HEK293 (cell line): ENCODE measurements around the gene PLEKHA8.
A peak's percentile ranks its signal among the peaks of the same experiment; 100 is the strongest.

ENCODE experiments used
- CTCF ChIA-PET: fragments of 350-600 bp; formaldehyde crosslinking; extraction: SDS; loops from one replicate; lab custom pipeline; 2021; ENCODE audit warnings: antibody characterized with exemption; lab: Yijun Ruan, JAX
- POLR2A ChIA-PET: fragments of 300-600 bp; formaldehyde crosslinking; extraction: SDS; loops from one replicate; lab custom pipeline; 2020; ENCODE audit warnings: antibody characterized with exemption, inconsistent platforms; lab: Yijun Ruan, JAX
- H3K27ac ChIP-seq: fragments of 200-500 bp; sonication (Bioruptor generic); 2 replicates; pipeline ENCODE4 v1.5.1; 2014; ENCODE audit warnings: low read depth, low read length, control low read depth, inconsistent platforms; ENCODE audit errors: extremely low read depth
- H3K36me3 ChIP-seq, 2 experiments: fragments of 200-500 bp in 1 of 2; sonication (Bioruptor generic) in 1 of 2; 1 replicate in 1 of 2; 2 replicates in 1 of 2; pipeline ENCODE4 v1.5.1; 2014 to 2017; ENCODE audit warnings: inconsistent platforms in 2 of 2, low read length in 2 of 2; ENCODE audit not compliant: control insufficient read depth in 2 of 2, insufficient read depth in 1 of 2
- H3K4me1 ChIP-seq: fragments of 200-500 bp; sonication (Bioruptor generic); 2 replicates; pipeline ENCODE4 v1.5.1; 2014; ENCODE audit warnings: mild to moderate bottlenecking, low read length, inconsistent platforms; ENCODE audit not compliant: control insufficient read depth, insufficient read depth
- H3K4me3 ChIP-seq: 2 replicates; pipeline ENCODE4 v1.5.1; 2011; ENCODE audit warnings: low read depth, mild to moderate bottlenecking, control low read depth, low read length, moderate library complexity
- H3K9me3 ChIP-seq: fragments of 200-500 bp; sonication (Bioruptor generic); 2 replicates; pipeline ENCODE4 v1.5.1; 2014; ENCODE audit warnings: low read depth, low read length, inconsistent platforms; ENCODE audit not compliant: control insufficient read depth, insufficient read depth
- EGR2 ChIP-seq: fragments of 450-650 bp; formaldehyde crosslinking; IDR thresholded peaks from 2 replicates; pipeline ENCODE4 v1.5.1; 2016; ENCODE audit warnings: low read depth, missing biosample characterization, missing genetic modification characterization
- HOXD13 ChIP-seq: sonication (generic); formaldehyde crosslinking; IDR thresholded peaks from 2 replicates; pipeline ENCODE4 v1.8.0; 2022; ENCODE audit warnings: missing genetic modification reagents, borderline replicate concordance
- KLF16 ChIP-seq: fragments of 450-650 bp; formaldehyde crosslinking; IDR thresholded peaks from 2 replicates; pipeline ENCODE4 v1.5.1; 2017; ENCODE audit warnings: missing biosample characterization, missing genetic modification characterization
- MEIS1 ChIP-seq: sonication (generic); formaldehyde crosslinking; IDR thresholded peaks from 2 replicates; pipeline ENCODE4 v1.8.1; 2022; ENCODE audit warnings: missing genetic modification reagents, mild to moderate bottlenecking, borderline replicate concordance
- OSR2 ChIP-seq: fragments of 450-650 bp; formaldehyde crosslinking; IDR thresholded peaks from 2 replicates; pipeline ENCODE4 v1.5.1; 2016; ENCODE audit warnings: missing biosample characterization, missing genetic modification characterization
- YY2 ChIP-seq: fragments of 450-650 bp; formaldehyde crosslinking; IDR thresholded peaks from 2 replicates; pipeline ENCODE4 v1.5.1; 2016; ENCODE audit warnings: missing biosample characterization, missing genetic modification characterization
- ZBTB17 ChIP-seq: fragments of 450-650 bp; formaldehyde crosslinking; IDR thresholded peaks from 2 replicates; pipeline ENCODE4 v1.5.1; 2016; ENCODE audit warnings: missing biosample characterization, missing genetic modification characterization
- ZFHX2 ChIP-seq: fragments of 450-650 bp; formaldehyde crosslinking; conservative IDR thresholded peaks from 2 replicates; pipeline ENCODE4 v1.5.1; 2016; ENCODE audit warnings: missing biosample characterization, missing genetic modification characterization
- ZNF133 ChIP-seq: fragments of 450-650 bp; formaldehyde crosslinking; IDR thresholded peaks from 2 replicates; pipeline ENCODE4 v1.5.1; 2016; ENCODE audit warnings: missing biosample characterization, missing genetic modification characterization
- ZNF223 ChIP-seq: fragments of 450-650 bp; formaldehyde crosslinking; IDR thresholded peaks from 2 replicates; pipeline ENCODE4 v1.5.1; 2016; ENCODE audit warnings: missing biosample characterization, missing genetic modification characterization
- ZNF274 ChIP-seq, 2 experiments: fragments of 200-500 bp in 1 of 2; fragments of 450-650 bp in 1 of 2; sonication (Bioruptor generic) in 1 of 2; formaldehyde crosslinking in 1 of 2; IDR thresholded peaks; 2 replicates each; pipeline versions ENCODE4 v1.5.1 to v1.6.1; 2014 to 2016; ENCODE audit warnings: borderline replicate concordance in 1 of 2, inconsistent platforms in 1 of 2, low read length in 1 of 2, missing biosample characterization in 1 of 2, missing genetic modification characterization in 1 of 2
- ZNF311 ChIP-seq: fragments of 450-650 bp; formaldehyde crosslinking; IDR thresholded peaks from 2 replicates; pipeline ENCODE4 v1.5.1; 2017; ENCODE audit warnings: missing biosample characterization, missing genetic modification characterization, borderline replicate concordance
- ZNF354C ChIP-seq: fragments of 450-650 bp; formaldehyde crosslinking; IDR thresholded peaks from 2 replicates; pipeline ENCODE4 v1.5.1; 2016; ENCODE audit warnings: missing biosample characterization, missing genetic modification characterization, low read depth, borderline replicate concordance
- ZNF391 ChIP-seq: fragments of 450-650 bp; formaldehyde crosslinking; IDR thresholded peaks from 2 replicates; pipeline ENCODE4 v1.5.1; 2016; ENCODE audit warnings: low read depth, missing biosample characterization, missing genetic modification characterization, borderline replicate concordance
- ZNF555 ChIP-seq: fragments of 450-650 bp; formaldehyde crosslinking; conservative IDR thresholded peaks from 2 replicates; pipeline ENCODE4 v1.5.1; 2017; ENCODE audit warnings: missing biosample characterization, mild to moderate bottlenecking, missing genetic modification characterization, inconsistent platforms
- ZNF623 ChIP-seq: fragments of 450-650 bp; formaldehyde crosslinking; IDR thresholded peaks from 2 replicates; pipeline ENCODE4 v1.5.1; 2016; ENCODE audit warnings: missing biosample characterization, missing genetic modification characterization
- ZNF654 ChIP-seq: fragments of 450-650 bp; formaldehyde crosslinking; IDR thresholded peaks from 2 replicates; pipeline ENCODE4 v1.5.1; 2016; ENCODE audit warnings: low read depth, missing biosample characterization, missing genetic modification characterization
- ZNF701 ChIP-seq: fragments of 450-650 bp; formaldehyde crosslinking; IDR thresholded peaks from 2 replicates; pipeline ENCODE4 v1.5.1; 2016; ENCODE audit warnings: missing biosample characterization, missing genetic modification characterization
- ZNF830 ChIP-seq: fragments of 450-650 bp; IDR thresholded peaks from 2 replicates; pipeline ENCODE4 v1.5.0; 2018; ENCODE audit warnings: missing biosample characterization, missing genetic modification characterization, low read depth, mild to moderate bottlenecking, moderate library complexity
- ZSCAN30 ChIP-seq: fragments of 450-650 bp; IDR thresholded peaks from 2 replicates; pipeline ENCODE4 v1.5.1; 2018; ENCODE audit warnings: missing biosample characterization, mild to moderate bottlenecking, missing genetic modification characterization, moderate library complexity
- TF ChIP-seq, protein P1 (sequence below): fragments of 450-650 bp; formaldehyde crosslinking; IDR thresholded peaks from 2 replicates; pipeline ENCODE4 v1.5.1; 2016; ENCODE audit warnings: missing biosample characterization, missing genetic modification characterization
- TF ChIP-seq, protein P2 (sequence below): fragments of 450-650 bp; formaldehyde crosslinking; IDR thresholded peaks from 2 replicates; pipeline ENCODE4 v1.5.1; 2017; ENCODE audit warnings: missing biosample characterization, missing genetic modification characterization
- TF ChIP-seq, protein P3 (sequence below): fragments of 450-650 bp; formaldehyde crosslinking; conservative IDR thresholded peaks from 2 replicates; pipeline ENCODE4 v1.5.1; 2016; ENCODE audit warnings: low read depth, missing biosample characterization, missing genetic modification characterization
- TF ChIP-seq, protein P4 (sequence below): fragments of 450-650 bp; formaldehyde crosslinking; IDR thresholded peaks from 2 replicates; pipeline ENCODE4 v1.5.1; 2016; ENCODE audit warnings: missing biosample characterization, missing genetic modification characterization, low read depth

Gene PLEKHA8

DNA sequence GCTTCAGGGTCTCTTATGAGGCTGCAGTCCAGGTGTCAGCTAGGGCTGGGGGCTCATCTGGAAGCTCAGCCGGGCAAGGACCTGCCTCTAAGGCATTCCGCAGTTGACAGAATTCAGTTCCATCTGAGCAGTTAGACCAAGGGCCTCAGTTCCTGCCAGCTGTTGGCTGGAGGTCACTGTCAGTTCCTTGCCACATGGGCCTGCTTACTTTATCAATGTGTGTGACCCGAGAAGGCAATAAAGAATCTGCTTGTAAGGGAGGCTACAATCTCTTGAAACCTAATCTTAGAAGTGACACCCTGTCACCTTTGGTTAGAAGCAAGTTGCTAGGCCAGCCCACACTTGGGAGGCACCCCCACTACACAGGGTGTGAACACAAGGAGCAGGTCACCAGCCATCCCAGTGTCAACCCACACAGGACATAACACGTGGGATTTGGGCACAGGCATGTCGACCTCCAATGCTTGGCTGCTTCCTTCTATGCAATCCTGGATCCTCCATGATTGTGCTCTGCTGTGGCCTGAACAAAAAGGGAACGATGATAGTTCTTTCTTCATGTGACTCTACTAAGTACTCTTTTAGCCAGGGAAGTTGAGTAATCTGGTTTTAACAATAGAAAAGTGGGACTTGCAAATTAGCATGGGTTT, 148.4 kb downstream of the PLEKHA8 start:
- ChIA-PET CTCF (no interaction called here), POLR2A (no interaction called here)
- Histone ChIP-seq H3K4me3 (no peak overlapping the region), H3K27ac (no peak overlapping the region), H3K4me1 (peaks cover 10% of the 10 kb centered on the region), H3K36me3 (no peaks in the 10 kb centered on the region), H3K9me3 (no peaks in the 10 kb centered on the region)
- TF ChIP-seq ZNF701 (tag by site-specific recombination) (no peak), ZNF354C (tag by site-specific recombination) (no peak), YY2 (tag by site-specific recombination) (no peak), MEIS1 (CRISPR knock-in tag) (no peak), ZNF274 (IDR thresholded peaks at IDR 0.05; ENCODE audit: low read length) (no peak), ZNF274 (tag by site-specific recombination; IDR thresholded peaks at IDR 0.05; ENCODE audit: borderline replicate concordance) (no peak), ZFHX2 (tag by site-specific recombination) (0 out of 2 replicates have a peak, but pooled peaks have one; percentile 8), KLF16 (tag by site-specific recombination) (no peak), EGR2 (tag by site-specific recombination) (peak; percentile 26; the same call in 1 of the 2 replicates), ZSCAN30 (tag by site-specific recombination) (no peak), ZNF654 (tag by site-specific recombination) (no peak), ZNF133 (tag by site-specific recombination) (no peak), ZNF223 (no peak), HOXD13 (CRISPR knock-in tag) (no peak), ZNF623 (tag by site-specific recombination) (no peak), OSR2 (tag by site-specific recombination) (no peak)
- TF ChIP-seq, protein P1, sequence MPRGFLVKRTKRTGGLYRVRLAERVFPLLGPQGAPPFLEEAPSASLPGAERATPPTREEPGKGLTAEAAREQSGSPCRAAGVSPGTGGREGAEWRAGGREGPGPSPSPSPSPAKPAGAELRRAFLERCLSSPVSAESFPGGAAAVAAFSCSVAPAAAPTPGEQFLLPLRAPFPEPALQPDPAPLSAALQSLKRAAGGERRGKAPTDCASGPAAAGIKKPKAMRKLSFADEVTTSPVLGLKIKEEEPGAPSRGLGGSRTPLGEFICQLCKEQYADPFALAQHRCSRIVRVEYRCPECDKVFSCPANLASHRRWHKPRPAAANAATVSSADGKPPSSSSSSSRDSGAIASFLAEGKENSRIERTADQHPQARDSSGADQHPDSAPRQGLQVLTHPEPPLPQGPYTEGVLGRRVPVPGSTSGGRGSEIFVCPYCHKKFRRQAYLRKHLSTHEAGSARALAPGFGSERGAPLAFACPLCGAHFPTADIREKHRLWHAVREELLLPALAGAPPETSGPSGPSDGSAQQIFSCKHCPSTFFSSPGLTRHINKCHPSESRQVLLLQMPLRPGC: no peak
- TF ChIP-seq, protein P2, sequence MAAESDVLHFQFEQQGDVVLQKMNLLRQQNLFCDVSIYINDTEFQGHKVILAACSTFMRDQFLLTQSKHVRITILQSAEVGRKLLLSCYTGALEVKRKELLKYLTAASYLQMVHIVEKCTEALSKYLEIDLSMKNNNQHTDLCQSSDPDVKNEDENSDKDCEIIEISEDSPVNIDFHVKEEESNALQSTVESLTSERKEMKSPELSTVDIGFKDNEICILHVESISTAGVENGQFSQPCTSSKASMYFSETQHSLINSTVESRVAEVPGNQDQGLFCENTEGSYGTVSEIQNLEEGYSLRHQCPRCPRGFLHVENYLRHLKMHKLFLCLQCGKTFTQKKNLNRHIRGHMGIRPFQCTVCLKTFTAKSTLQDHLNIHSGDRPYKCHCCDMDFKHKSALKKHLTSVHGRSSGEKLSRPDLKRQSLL (tag by site-specific recombination): no peak

DNA sequence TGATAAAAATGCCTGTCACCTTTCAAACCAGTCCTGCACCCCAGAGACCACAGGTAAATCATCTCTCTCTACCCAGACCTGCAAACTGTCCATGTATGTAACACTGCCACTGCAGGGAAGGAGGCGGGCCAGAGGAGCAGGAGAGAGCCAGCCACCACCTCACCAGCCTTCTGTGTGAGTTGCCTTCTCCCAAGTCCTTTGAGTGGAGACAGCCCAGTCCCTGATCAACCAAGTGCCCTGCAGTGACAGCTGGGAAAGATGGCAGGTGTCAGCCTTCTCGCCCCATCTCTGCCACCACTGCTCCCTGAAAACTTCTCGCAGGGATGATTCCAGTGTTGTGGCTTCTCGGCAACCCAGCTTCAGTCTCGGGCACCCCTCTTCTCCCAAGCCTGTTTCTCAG, 149.0 kb downstream of the PLEKHA8 start:
- no peak overlapping the region for H3K4me3 ChIP-seq
- peaks cover 9% of the 10 kb centered on the region for H3K4me1 ChIP-seq
- CTCF ChIA-PET: no interaction called here
- H3K36me3 ChIP-seq: no peaks in the 10 kb centered on the region
- POLR2A ChIA-PET: no interaction called here
- no peak overlapping the region for H3K27ac ChIP-seq
- no peaks in the 10 kb centered on the region for H3K9me3 ChIP-seq
- TF ChIP-seq ZNF311 (tag by site-specific recombination): no peak
- TF ChIP-seq, protein P3, sequence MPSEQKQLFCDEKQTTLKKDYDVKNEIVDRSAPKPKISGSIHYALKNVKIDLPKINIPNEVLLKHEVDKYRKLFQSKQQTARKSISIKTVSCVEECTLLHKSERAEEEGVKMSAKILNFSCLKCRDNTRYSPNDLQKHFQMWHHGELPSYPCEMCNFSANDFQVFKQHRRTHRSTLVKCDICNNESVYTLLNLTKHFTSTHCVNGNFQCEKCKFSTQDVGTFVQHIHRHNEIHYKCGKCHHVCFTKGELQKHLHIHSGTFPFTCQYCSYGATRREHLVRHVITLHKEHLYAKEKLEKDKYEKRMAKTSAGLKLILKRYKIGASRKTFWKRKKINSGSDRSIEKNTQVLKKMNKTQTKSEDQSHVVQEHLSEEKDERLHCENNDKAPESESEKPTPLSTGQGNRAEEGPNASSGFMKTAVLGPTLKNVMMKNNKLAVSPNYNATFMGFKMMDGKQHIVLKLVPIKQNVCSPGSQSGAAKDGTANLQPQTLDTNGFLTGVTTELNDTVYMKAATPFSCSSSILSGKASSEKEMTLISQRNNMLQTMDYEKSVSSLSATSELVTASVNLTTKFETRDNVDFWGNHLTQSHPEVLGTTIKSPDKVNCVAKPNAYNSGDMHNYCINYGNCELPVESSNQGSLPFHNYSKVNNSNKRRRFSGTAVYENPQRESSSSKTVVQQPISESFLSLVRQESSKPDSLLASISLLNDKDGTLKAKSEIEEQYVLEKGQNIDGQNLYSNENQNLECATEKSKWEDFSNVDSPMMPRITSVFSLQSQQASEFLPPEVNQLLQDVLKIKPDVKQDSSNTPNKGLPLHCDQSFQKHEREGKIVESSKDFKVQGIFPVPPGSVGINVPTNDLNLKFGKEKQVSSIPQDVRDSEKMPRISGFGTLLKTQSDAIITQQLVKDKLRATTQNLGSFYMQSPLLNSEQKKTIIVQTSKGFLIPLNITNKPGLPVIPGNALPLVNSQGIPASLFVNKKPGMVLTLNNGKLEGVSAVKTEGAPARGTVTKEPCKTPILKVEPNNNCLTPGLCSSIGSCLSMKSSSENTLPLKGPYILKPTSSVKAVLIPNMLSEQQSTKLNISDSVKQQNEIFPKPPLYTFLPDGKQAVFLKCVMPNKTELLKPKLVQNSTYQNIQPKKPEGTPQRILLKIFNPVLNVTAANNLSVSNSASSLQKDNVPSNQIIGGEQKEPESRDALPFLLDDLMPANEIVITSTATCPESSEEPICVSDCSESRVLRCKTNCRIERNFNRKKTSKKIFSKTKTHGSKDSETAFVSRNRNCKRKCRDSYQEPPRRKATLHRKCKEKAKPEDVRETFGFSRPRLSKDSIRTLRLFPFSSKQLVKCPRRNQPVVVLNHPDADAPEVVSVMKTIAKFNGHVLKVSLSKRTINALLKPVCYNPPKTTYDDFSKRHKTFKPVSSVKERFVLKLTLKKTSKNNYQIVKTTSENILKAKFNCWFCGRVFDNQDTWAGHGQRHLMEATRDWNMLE (tag by site-specific recombination): no peak
- no peak for TF ChIP-seq ZBTB17 (tag by site-specific recombination)
- TF ChIP-seq, protein P4, sequence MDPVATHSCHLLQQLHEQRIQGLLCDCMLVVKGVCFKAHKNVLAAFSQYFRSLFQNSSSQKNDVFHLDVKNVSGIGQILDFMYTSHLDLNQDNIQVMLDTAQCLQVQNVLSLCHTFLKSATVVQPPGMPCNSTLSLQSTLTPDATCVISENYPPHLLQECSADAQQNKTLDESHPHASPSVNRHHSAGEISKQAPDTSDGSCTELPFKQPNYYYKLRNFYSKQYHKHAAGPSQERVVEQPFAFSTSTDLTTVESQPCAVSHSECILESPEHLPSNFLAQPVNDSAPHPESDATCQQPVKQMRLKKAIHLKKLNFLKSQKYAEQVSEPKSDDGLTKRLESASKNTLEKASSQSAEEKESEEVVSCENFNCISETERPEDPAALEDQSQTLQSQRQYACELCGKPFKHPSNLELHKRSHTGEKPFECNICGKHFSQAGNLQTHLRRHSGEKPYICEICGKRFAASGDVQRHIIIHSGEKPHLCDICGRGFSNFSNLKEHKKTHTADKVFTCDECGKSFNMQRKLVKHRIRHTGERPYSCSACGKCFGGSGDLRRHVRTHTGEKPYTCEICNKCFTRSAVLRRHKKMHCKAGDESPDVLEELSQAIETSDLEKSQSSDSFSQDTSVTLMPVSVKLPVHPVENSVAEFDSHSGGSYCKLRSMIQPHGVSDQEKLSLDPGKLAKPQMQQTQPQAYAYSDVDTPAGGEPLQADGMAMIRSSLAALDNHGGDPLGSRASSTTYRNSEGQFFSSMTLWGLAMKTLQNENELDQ (tag by site-specific recombination): no peak
- TF ChIP-seq ZNF391 (tag by site-specific recombination): no peak
- no peak for TF ChIP-seq ZNF555 (tag by site-specific recombination)
- TF ChIP-seq ZNF830 (tag by site-specific recombination): no peak
